ENCODE results near the gene DOCK1. TPM values are rescaled to one million over a fixed set of nuclear protein-coding genes. Genes with fewer than 3 reads are reported as not detected.

Gene DOCK1
- polyA plus RNA-seq, 1 donor from 2014 or later, result 2.7 TPM

DNA sequence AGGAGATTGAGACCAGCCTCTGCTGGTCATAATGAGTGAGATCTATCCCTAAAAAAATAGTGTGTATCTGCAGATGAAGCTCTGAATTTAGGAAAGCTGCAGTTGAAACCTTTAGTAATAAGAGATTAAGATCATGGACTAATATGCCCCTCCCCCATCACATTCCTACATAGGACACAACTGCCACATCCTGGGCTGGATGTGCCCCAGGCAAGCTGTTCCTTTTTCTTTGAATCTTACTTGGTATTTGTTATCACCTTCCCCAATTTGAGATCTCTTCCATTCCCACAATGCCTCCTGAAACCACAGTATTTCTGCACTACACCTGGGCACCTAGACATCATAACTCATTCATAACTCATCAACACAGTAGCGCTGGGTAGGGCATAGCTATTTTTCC, 74.1 kb downstream of the DOCK1 start:
- Histone ChIP-seq H3K27ac (ENCODE audit: low read length) (no peak overlapping the region), H3K9me2 (ENCODE audit: insufficient read depth, low read length) (no peaks in the 10 kb centered on the region), H3K9ac (ENCODE audit: low read length) (no peak overlapping the region), H3F3A (ENCODE audit: insufficient read depth, low read length, poor library complexity, severe bottlenecking) (no peaks in the 10 kb centered on the region), H3K9me3 (ENCODE audit: low read length) (no peaks in the 10 kb centered on the region), H3K36me3 (ENCODE audit: insufficient read depth, low read length) (no peaks in the 10 kb centered on the region), H3K4me2 (ENCODE audit: low read length) (no peak overlapping the region), H3K4me3 (ENCODE audit: low read length) (no peak overlapping the region), H3K27me3 (ENCODE audit: insufficient read depth, low read depth, low read length) (no peaks in the 10 kb centered on the region), H3K79me2 (replicated peaks; ENCODE audit: insufficient read depth, low read length) (no peaks in the 10 kb centered on the region), H2AFZ (ENCODE audit: low read depth, low read length) (no peak overlapping the region), H4K20me1 (ENCODE audit: insufficient read depth) (no peaks in the 10 kb centered on the region)
- no peak for TF ChIP-seq TAF1 (IDR thresholded peaks at IDR 0.05; ENCODE audit: low read depth)
- TF ChIP-seq RAD21 (conservative IDR thresholded peaks at IDR 0.05), result no peak

DNA sequence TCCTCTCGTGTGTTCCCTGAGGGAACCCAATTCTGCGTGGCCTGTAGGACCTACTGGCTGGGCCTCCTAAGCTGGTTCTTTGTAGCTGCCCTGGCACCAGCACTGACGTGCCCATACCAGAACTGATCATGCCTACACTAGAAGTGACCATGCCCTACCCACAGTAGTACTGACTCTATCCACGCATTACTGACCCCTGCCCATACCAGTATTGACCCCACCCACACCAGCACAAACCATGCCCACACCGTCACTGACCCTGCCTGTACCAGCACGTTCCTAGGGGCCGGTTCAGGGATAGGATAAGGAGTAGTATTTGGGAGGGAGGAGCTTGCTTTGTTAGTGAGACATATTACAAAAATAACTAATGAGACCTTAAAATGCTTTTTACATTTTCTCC, 88.0 kb downstream of the DOCK1 start:
- H4K20me1 ChIP-seq (ENCODE audit: insufficient read depth), result no peaks in the 10 kb centered on the region
- no peaks in the 10 kb centered on the region for H3K27me3 ChIP-seq (ENCODE audit: insufficient read depth, low read depth, low read length)
- TF ChIP-seq SMC3 (conservative IDR thresholded peaks at IDR 0.05; ENCODE audit: poor library complexity) (no peak), RAD21 (conservative IDR thresholded peaks at IDR 0.05) (no peak), EP300 (conservative IDR thresholded peaks at IDR 0.05; ENCODE audit: poor library complexity, severe bottlenecking) (no peak), EZH2 (IDR thresholded peaks at IDR 0.05; ENCODE audit: borderline replicate concordance, insufficient read depth, low read length, poor library complexity, severe bottlenecking) (no peak), MXI1 (conservative IDR thresholded peaks at IDR 0.05; ENCODE audit: poor library complexity, severe bottlenecking) (no peak)
- TF ChIP-seq, protein P1, sequence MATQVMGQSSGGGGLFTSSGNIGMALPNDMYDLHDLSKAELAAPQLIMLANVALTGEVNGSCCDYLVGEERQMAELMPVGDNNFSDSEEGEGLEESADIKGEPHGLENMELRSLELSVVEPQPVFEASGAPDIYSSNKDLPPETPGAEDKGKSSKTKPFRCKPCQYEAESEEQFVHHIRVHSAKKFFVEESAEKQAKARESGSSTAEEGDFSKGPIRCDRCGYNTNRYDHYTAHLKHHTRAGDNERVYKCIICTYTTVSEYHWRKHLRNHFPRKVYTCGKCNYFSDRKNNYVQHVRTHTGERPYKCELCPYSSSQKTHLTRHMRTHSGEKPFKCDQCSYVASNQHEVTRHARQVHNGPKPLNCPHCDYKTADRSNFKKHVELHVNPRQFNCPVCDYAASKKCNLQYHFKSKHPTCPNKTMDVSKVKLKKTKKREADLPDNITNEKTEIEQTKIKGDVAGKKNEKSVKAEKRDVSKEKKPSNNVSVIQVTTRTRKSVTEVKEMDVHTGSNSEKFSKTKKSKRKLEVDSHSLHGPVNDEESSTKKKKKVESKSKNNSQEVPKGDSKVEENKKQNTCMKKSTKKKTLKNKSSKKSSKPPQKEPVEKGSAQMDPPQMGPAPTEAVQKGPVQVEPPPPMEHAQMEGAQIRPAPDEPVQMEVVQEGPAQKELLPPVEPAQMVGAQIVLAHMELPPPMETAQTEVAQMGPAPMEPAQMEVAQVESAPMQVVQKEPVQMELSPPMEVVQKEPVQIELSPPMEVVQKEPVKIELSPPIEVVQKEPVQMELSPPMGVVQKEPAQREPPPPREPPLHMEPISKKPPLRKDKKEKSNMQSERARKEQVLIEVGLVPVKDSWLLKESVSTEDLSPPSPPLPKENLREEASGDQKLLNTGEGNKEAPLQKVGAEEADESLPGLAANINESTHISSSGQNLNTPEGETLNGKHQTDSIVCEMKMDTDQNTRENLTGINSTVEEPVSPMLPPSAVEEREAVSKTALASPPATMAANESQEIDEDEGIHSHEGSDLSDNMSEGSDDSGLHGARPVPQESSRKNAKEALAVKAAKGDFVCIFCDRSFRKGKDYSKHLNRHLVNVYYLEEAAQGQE (IDR thresholded peaks at IDR 0.05; ENCODE audit: borderline replicate concordance), result no peak
- TF ChIP-seq, protein P2, sequence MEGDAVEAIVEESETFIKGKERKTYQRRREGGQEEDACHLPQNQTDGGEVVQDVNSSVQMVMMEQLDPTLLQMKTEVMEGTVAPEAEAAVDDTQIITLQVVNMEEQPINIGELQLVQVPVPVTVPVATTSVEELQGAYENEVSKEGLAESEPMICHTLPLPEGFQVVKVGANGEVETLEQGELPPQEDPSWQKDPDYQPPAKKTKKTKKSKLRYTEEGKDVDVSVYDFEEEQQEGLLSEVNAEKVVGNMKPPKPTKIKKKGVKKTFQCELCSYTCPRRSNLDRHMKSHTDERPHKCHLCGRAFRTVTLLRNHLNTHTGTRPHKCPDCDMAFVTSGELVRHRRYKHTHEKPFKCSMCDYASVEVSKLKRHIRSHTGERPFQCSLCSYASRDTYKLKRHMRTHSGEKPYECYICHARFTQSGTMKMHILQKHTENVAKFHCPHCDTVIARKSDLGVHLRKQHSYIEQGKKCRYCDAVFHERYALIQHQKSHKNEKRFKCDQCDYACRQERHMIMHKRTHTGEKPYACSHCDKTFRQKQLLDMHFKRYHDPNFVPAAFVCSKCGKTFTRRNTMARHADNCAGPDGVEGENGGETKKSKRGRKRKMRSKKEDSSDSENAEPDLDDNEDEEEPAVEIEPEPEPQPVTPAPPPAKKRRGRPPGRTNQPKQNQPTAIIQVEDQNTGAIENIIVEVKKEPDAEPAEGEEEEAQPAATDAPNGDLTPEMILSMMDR (IDR thresholded peaks at IDR 0.05; ENCODE audit: poor library complexity, severe bottlenecking), result no peak
- no peak overlapping the region for H3K9ac ChIP-seq (ENCODE audit: low read length)
- H3K36me3 ChIP-seq (ENCODE audit: insufficient read depth, low read length), result no peaks in the 10 kb centered on the region
- H3K4me2 ChIP-seq (ENCODE audit: low read length), result no peak overlapping the region
- no peak overlapping the region for H3K4me3 ChIP-seq (ENCODE audit: low read length)
- H3K9me3 ChIP-seq (ENCODE audit: low read length), result no peaks in the 10 kb centered on the region
- no peaks in the 10 kb centered on the region for H3F3A ChIP-seq (ENCODE audit: insufficient read depth, low read length, poor library complexity, severe bottlenecking)
- no peaks in the 10 kb centered on the region for H3K9me2 ChIP-seq (ENCODE audit: insufficient read depth, low read length)
- no peaks in the 10 kb centered on the region for H3K79me2 ChIP-seq (replicated peaks; ENCODE audit: insufficient read depth, low read length)
- no peak overlapping the region for H2AFZ ChIP-seq (ENCODE audit: low read depth, low read length)
- no peak overlapping the region for H3K27ac ChIP-seq (ENCODE audit: low read length)

Data from neural cell (in vitro differentiated cells).